Measurements from ENCODE around the gene ZNF518A.

The ZNF518A gene

GRCh38 chr10:96133135-96133534 is 3.0 kb downstream of the ZNF518A start:
- TF ChIP-seq Cebpa-rat (IDR thresholded peaks at IDR 0.05): no peak
- no peak overlapping the region for H3K4me3 ChIP-seq
- peaks cover 22% of the 10 kb centered on the region for H3K9me3 ChIP-seq
- H3K4me2 ChIP-seq: no peak overlapping the region
- H3K9ac ChIP-seq: no peak overlapping the region
- no peak overlapping the region for H3K27ac ChIP-seq
- no peaks in the 10 kb centered on the region for H4K20me1 ChIP-seq
- H3K36me3 ChIP-seq: peaks cover 30% of the 10 kb centered on the region
- H3K27me3 ChIP-seq: peaks cover 31% of the 10 kb centered on the region
- H3K4me1 ChIP-seq: peaks cover 12% of the 10 kb centered on the region

DNA sequence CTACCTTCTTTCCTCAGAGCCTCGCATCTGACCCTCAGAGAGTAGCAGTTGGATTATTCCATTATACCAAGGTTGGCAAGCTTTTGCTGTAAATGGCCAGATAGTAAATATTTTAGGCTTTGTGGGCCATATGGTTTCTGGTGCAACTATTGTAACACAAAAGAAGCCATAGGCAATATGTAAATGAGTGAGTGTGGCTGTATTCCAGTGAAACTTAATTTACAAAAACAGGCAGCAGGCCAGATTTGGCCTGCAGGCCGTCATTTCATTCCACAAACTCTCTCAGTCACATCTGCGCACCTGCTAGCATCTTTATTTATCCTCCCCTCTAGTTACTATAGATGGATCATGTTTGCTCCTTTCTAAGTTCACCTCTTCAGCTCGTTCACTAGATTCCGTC is 6.7 kb downstream of the ZNF518A start:
- Histone ChIP-seq H3K27ac (no peak overlapping the region), H3K27me3 (no peaks in the 10 kb centered on the region; the same call in 1 of the 2 replicates), H3K36me3 (peaks cover 45% of the 10 kb centered on the region), H3K9me3 (no peaks in the 10 kb centered on the region), H4K20me1 (no peaks in the 10 kb centered on the region), H3K4me2 (no peak overlapping the region), H3K4me3 (no peak overlapping the region), H3K4me1 (peaks cover 3% of the 10 kb centered on the region), H3K9ac (no peak overlapping the region)
- TF ChIP-seq Cebpa-rat (IDR thresholded peaks at IDR 0.05): no peak

DNA sequence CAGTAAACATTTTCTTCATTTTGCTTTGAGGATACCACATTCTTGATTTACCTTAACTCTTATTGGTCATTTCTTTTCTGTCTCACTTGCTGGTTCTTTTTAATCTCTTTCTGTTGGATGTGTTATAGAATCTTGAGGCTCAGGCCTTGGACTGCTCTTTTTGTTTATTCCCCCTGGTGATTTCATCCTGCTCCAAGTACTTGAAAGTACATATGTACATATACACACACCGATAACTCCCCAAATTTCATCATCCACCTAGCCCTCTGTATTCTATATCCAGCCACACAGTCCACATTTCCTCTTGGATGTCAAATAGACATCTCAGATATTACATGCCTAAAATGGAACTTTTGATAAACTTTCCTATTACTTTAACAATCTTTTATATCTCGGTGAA is 7.5 kb downstream of the ZNF518A start:
- H3K27me3 ChIP-seq: no peaks in the 10 kb centered on the region
- no peaks in the 10 kb centered on the region for H4K20me1 ChIP-seq
- no peak overlapping the region for H3K27ac ChIP-seq
- no peak overlapping the region for H3K4me3 ChIP-seq
- no peak for TF ChIP-seq Cebpa-rat (IDR thresholded peaks at IDR 0.05)
- peaks cover 47% of the 10 kb centered on the region for H3K36me3 ChIP-seq
- H3K4me1 ChIP-seq: no peaks in the 10 kb centered on the region
- no peak overlapping the region for H3K9ac ChIP-seq
- H3K9me3 ChIP-seq: no peaks in the 10 kb centered on the region
- no peak overlapping the region for H3K4me2 ChIP-seq

DNA sequence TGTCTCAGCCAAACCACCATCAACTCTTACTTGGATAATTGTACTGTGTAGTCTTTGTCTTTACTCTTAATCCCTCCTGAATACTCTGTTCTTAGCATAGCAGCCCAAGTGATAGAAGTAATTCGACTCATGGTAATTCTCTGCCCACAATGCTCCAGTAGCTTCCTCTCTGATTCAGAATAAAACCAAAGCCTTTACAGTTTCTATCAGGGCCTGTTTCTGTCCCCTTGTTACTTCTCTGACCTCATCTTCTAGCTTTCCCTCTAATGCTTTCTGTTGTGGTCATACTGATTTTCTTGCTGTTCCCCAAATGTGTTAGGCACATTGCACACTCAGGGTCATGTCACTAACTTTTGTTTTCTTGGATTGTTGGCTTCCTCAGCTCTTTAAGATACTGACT is 8.0 kb downstream of the ZNF518A start:
- Histone ChIP-seq H3K4me2 (no peak overlapping the region), H4K20me1 (no peaks in the 10 kb centered on the region), H3K4me3 (no peak overlapping the region), H3K4me1 (no peaks in the 10 kb centered on the region), H3K36me3 (peaks cover 52% of the 10 kb centered on the region), H3K9ac (no peak overlapping the region), H3K9me3 (no peaks in the 10 kb centered on the region), H3K27ac (no peak overlapping the region), H3K27me3 (no peaks in the 10 kb centered on the region)
- no peak for TF ChIP-seq Cebpa-rat (IDR thresholded peaks at IDR 0.05)

DNA sequence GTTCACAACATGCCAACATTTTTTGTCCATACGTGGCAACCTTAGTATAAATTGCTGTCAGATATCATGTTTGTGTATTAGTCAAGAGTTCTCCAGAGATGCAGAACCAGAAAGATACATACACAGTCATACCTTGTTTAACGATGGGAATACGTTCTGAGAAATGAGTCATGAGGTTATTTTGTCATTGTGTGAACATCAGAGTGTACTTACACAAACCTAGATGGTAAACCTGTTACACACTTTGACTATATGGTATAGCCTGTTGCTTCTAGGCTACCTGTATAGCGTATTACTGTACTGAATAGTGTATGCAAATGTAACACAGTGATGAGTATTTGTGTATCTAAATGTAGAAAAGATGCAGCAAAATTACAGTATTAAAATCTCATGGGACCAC is 22.3 kb downstream of the ZNF518A start:
- H4K20me1 ChIP-seq: no peaks in the 10 kb centered on the region
- H3K9ac ChIP-seq: no peak overlapping the region
- no peak overlapping the region for H3K4me3 ChIP-seq
- H3K36me3 ChIP-seq: peaks cover 57% of the 10 kb centered on the region
- peaks cover 8% of the 10 kb centered on the region; the same call in 1 of the 2 replicates for H3K4me1 ChIP-seq
- H3K27me3 ChIP-seq: no peaks in the 10 kb centered on the region
- H3K4me2 ChIP-seq: no peak overlapping the region
- TF ChIP-seq Cebpa-rat (IDR thresholded peaks at IDR 0.05): no peak
- no peak overlapping the region for H3K27ac ChIP-seq
- no peaks in the 10 kb centered on the region for H3K9me3 ChIP-seq

DNA sequence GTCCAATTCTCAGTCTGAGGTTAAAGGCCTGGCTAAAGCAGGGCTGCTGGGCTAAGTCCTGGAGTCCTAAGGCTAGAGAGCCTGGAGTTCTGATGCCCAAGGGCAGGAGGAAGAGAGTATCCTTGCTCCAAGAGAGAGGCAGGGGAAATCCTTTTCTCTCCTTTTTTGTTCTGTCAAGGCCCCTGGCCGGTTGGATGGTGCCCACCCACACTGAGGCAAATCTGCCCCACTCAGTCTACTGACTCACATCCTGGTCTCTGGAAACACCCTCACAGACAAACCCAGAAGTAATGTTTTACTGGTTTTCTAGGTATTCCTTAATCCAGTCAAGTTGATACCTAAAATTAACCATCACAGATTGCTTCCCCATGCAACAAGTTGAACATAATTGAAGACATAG is 23.0 kb downstream of the ZNF518A start:
- Histone ChIP-seq H3K27ac (no peak overlapping the region), H3K36me3 (peaks cover 54% of the 10 kb centered on the region), H4K20me1 (no peaks in the 10 kb centered on the region), H3K4me2 (no peak overlapping the region), H3K4me1 (peaks cover 8% of the 10 kb centered on the region; the same call in 1 of the 2 replicates), H3K9ac (no peak overlapping the region), H3K9me3 (no peaks in the 10 kb centered on the region), H3K27me3 (no peaks in the 10 kb centered on the region), H3K4me3 (no peak overlapping the region)
- no peak for TF ChIP-seq Cebpa-rat (IDR thresholded peaks at IDR 0.05)

DNA sequence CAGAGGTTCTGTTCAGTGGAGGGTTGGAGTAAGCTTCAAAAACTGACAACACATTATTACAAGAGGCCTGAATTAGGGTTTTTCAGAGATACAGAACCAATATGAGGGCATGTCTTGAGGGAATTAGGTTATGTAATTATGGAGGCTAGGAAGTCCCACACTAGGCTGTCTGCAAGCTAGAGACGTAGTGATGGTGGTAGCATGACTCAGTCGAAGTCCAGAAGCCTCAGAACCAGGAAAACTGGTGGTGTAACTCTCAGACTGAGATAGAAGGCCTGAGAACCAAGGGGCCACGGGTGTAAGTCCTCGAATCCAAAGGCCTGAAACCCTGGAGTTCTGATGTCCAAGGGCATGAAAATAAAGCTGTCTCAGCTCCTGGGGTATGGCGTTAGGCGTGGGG is 35.6 kb downstream of the ZNF518A start:
- Histone ChIP-seq H3K4me1 (peaks cover 59% of the 10 kb centered on the region), H3K27me3 (peaks cover 10% of the 10 kb centered on the region), H3K4me3 (no peak overlapping the region), H3K9ac (no peak overlapping the region), H3K36me3 (peaks cover 18% of the 10 kb centered on the region; the same call in 1 of the 2 replicates), H3K4me2 (peak overlapping the region; percentile 57; the same call in 1 of the 2 replicates), H3K9me3 (peaks cover 56% of the 10 kb centered on the region), H3K27ac (no peak overlapping the region), H4K20me1 (no peaks in the 10 kb centered on the region)
- no peak for TF ChIP-seq Cebpa-rat (IDR thresholded peaks at IDR 0.05)

DNA sequence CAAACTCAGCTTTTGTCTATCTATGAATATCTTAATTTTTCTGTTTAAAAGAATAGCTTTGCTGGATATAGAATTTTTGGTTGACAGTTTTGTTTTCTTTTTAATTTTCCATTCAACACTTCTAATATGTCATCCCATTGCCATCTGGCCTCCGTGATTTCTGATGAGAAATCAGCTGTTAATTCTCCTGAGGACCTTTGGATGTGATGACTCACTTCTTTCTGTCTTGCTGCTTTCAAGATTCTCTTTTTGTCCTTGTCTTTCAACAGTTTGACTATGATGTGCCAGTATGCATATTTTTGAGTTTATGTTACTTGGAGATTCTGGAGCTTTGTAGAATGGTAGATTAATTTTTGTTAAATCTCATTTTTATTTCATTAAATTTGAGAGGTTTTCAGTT is 38.4 kb downstream of the ZNF518A start:
- Histone ChIP-seq H3K4me2 (no peak overlapping the region), H3K4me3 (no peak overlapping the region), H3K4me1 (peaks cover 31% of the 10 kb centered on the region), H3K9ac (no peak overlapping the region), H4K20me1 (no peaks in the 10 kb centered on the region), H3K27me3 (no peaks in the 10 kb centered on the region), H3K27ac (no peak overlapping the region), H3K9me3 (peaks cover 65% of the 10 kb centered on the region), H3K36me3 (peaks cover 18% of the 10 kb centered on the region; the same call in 1 of the 2 replicates)
- TF ChIP-seq Cebpa-rat (IDR thresholded peaks at IDR 0.05): no peak

GRCh38 chr10:96170230-96170629 is 40.1 kb downstream of the ZNF518A start:
- H3K36me3 ChIP-seq: peaks cover 18% of the 10 kb centered on the region; the same call in 1 of the 2 replicates
- H4K20me1 ChIP-seq: no peaks in the 10 kb centered on the region
- no peak overlapping the region for H3K27ac ChIP-seq
- H3K4me1 ChIP-seq: peaks cover 14% of the 10 kb centered on the region
- no peak overlapping the region for H3K4me2 ChIP-seq
- H3K4me3 ChIP-seq: no peak overlapping the region
- H3K27me3 ChIP-seq: no peaks in the 10 kb centered on the region
- no peak overlapping the region for H3K9ac ChIP-seq
- TF ChIP-seq Cebpa-rat (IDR thresholded peaks at IDR 0.05): no peak
- H3K9me3 ChIP-seq: peaks cover 68% of the 10 kb centered on the region

GRCh38 chr10:96172666-96173065 is 42.6 kb downstream of the ZNF518A start:
- Histone ChIP-seq H3K27ac (no peak overlapping the region), H4K20me1 (no peaks in the 10 kb centered on the region), H3K4me1 (no peaks in the 10 kb centered on the region), H3K36me3 (peaks cover 7% of the 10 kb centered on the region; the same call in 1 of the 2 replicates), H3K4me3 (no peak overlapping the region), H3K4me2 (no peak overlapping the region), H3K9me3 (peaks cover 57% of the 10 kb centered on the region), H3K9ac (no peak overlapping the region), H3K27me3 (no peaks in the 10 kb centered on the region)
- TF ChIP-seq Cebpa-rat (IDR thresholded peaks at IDR 0.05): no peak

DNA sequence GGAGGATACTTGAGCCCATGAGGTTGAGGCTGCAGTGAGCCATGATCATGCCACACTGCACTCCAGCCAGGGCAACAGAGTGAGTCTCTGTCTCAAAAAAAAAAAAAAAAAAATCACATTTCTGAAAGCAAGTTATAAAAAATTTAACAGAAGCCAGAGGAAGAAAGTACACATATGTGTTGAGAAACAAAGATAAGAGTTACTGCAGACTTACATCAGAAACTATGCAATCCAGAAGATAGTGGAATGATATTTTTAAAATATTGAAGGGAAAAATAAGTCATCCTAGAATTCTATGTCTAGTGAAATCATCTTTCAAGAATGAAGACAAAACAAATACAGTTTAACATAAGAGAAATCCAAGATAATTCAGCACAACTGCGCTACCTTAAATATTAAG is 46.9 kb downstream of the ZNF518A start:
- Histone ChIP-seq H4K20me1 (no peaks in the 10 kb centered on the region), H3K4me2 (no peak overlapping the region), H3K4me3 (no peak overlapping the region), H3K27me3 (no peaks in the 10 kb centered on the region), H3K9me3 (peaks cover 37% of the 10 kb centered on the region), H3K4me1 (no peaks in the 10 kb centered on the region), H3K9ac (no peak overlapping the region), H3K36me3 (no peaks in the 10 kb centered on the region), H3K27ac (no peak overlapping the region)
- no peak for TF ChIP-seq Cebpa-rat (IDR thresholded peaks at IDR 0.05)

All from BLaER1 (cell line).